Measurements from ENCODE around the gene CEP164.

The CEP164 gene

DNA sequence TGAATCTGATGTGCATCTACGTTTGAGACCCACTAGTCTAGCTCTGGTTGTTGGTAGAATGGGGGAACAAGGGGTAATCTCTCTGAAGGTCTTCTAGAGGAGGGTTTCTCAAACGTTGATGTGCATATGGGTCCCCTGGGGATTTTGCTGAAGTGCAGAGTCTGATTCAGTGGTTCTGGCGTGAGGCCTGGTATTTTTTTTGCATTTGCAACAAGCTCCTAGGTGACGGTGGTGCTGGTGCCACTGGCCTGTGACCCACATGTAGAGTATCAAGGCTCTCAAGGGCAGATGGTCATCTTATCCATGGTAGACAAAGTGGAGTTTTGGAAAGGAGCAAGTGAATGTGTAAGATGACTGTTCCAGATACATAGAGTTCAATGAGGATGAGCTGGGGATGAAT lies 97.1 kb downstream of the CEP164 start:
- DNase-seq: no peak

DNA sequence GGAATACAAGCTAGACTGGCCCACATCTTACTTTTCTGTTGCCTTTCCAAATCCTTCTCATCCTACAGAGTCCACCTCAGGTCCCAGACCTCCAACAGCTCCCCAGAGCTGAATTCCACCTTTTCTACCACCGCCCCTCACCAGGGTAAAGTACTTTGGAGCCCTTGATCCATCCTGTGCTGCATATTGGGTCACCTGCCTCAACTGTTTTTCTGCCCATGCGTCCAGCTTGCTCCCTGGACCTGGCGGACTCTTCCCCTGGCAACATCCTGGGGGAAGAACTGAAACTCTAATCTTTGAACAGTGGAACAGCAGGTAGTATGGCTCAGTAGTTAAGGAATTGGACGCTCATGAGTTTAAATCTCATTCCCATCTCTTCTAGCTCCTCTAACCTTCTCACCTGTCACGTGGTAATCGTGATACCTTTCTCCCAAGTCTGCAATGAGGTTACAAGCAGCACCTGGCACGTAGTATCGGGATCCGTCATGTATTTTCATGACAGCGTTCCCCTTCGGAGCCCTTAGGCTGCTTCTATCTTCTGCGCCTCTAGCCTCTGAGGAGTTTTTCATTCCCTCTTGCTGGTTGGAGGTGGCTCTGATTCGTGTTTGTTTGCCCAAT lies 98.1 kb downstream of the CEP164 start:
- no peak for DNase-seq

DNA sequence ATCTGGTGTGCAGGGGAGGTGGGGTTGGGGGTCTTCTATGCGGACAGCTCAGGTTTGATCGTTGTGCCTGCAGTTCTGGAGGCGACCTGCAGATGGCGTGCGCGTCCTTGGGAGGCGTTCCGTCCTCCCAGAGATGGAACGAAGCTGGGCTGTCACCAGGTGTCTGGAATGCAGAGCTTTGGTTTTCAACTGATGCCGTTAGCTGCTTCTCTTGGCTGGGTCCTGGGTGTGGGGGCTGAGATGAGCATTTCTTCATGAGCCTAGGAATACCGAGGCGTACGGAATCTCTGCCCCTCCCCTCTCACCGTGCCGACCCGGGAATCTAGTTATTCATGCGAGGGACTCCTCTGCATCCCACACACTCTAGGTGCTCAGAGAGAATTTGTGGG lies 98.6 kb downstream of the CEP164 start:
- DNase-seq: peak; percentile 8 to 25

DNA sequence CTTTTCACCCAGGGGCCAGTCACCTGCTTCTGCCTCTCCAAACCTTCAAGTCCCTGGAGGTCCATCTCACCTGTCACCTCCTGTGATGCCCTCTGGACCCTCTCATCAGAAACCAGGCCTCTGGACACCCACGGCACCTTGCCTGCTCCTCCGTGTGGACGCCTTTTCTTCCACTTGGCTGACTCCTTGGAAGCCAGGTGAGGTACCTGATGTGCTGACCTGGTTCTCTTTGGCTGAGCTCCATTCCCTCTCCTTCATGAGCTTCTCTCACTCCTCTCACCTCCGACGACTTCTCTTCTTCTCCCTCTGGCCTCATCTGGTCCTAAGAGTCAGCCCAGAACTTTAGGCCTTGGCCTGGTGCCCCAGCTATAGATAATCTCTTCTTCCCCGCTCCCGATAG lies 99.3 kb downstream of the CEP164 start:
- DNase-seq: no peak

DNA sequence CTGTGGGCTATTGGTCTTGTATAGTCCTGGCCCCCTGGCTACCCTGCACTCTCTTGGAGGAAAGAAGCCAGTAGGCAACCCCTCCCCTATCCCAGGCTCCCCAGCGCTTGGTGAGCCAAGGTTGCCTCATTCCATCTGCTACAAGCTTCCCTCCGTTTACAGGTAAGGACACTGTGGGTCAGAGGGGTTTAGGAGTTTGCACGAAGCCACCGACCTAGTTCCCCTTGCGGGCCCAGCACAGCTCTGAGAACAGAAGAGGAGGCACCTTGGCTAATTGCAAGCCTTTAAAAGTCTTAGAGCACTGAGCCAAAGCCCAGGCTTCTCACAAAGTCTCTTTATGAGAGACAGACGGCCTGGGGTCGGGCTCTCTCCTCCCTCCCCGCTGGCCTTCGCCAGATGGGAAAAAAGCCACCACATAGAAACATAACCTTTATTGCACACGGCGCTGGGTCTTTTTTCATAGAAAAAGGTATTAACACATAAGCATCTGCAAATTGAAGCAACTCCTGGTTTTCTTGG lies 99.8 kb downstream of the CEP164 start:
- no peak for DNase-seq

DNA sequence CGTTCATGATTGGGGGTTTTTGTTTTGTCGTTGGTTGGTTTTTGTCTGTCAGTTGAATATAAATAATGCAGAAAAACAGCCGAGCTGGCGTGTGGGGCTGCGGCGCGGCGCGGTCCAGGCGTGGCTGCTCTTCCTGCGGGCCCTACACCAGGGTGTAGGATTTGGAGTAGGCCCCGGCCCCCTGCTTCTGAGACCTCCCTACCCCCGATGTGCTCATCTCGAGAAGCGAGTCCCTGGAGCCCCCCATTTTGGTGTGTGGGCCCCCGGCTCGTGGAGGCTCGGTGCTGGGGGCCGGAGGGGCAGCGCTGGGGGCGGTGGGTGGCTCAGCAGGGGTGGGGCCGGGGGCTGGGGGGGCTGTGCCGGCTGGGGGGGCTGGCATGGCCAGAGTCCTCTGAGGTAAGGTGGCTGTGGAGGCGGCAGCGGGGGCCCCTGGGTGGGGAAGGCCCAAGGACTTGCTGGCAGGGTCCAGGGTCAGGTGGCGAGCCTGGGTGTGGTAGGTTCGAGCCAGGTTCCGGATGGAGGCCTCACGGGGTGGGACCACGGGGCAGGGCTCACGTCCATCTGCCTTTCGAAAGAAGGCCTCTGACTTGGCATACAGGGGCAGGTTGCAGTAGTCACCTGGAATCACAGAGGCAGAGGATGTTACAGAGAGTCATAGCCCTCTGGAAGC lies 100.7 kb downstream of the CEP164 start:
- no peak for DNase-seq

DNA sequence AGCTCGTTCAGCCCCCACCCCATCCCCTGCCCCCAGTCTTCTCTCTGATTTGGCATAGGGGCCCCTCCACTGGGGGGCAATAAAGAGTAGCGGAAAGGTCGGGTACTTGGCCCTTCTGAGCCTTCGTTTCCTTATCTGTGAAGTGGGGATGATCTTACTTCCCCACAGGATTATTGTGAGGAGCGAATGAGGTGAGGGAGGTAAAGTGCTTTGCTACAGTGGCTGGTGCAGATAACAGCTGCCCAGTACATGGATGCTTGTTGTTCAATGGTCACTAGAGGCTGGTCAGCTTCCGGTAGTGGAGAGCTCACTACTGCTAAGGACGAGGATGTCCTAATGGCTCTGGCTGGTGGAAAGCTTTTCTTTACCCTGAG lies 101.2 kb downstream of the CEP164 start:
- no peak for DNase-seq

DNA sequence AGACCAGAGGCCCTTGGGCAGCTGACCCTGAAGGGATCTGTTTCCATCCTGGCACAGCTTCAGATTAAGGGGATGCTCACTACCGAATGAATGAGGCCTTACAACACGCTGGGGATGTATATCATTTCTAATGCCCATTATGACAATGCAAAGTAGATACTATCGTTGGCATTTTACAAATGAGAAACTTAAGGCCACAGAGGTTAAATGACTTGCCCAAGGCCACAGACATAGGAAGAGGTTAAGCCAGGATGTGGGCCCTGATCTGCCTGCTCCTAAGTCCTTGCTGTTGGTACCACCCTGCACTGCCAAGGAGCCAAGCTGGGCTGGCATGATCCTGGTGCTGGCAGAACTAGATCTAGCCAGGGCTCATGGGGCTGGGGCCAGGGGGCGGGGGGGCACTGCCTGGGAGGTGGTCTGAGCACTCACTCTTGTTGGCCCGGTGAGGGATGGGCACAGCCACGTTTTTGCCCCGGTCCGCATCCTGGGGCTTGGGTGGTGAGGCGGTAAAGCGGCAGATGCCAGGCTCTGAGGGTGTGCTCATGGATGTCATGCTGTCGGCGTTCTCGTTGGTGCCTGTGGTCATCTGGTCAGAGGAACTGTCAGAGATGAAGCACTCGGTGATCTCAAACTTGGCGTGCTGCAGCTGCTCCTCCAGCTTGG lies 102.8 kb downstream of the CEP164 start:
- DNase-seq: no peak

DNA sequence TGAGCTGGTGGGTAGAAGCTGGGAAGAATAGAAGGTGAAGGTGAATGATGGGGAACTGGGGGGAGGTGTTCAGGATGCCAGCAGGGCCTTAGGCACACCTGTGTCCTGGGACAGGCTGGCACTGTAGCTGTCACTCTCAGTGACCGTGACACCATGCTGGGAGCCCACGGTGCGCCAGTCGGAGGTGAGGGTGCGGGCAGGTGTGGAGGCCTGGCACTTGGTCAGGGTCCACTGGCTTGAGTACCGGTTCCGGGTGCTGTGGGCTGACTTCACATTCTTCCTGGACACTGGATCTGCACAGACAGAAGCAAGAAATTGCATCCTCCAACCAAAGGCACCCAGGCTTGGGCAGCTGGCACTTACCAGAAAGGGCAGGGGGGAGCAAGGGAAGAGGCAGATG lies 103.8 kb downstream of the CEP164 start:
- DNase-seq: no peak

DNA sequence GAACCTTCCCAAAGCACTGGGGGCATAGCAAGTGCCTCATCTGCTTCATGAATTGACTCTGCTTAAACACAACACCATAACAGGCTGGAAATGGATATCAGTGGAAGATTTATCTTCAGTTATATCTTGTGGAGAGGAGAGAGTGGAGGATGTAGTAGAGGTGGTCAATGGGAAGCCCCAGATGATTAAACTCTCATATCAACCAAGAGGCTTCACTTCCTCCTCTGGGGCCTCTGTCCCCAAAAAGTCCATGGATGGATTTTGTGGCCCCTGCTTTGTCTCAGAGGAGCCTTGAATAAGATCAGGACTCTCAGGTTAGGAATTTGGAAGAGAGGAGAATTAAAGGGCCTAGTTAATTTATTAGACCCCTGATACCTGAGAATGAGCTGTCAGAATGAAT lies 106.1 kb downstream of the CEP164 start:
- DNase-seq: no peak

DNA sequence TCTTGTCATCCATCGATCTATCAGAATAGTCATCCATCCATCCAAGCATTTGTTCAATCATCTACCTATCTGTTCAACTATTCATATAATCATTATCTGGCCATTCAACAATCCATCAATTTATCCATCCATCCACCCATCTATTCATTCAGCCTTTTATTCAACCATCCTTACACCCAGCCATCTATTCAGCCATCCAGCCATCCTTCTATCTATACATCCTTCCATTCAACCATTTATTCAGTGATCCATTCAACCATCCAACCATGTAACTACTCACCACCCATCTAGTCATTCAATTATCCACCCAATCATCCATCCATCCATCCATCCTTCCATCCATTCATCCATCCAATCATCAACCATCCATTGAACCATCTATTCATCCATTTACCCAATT lies 106.8 kb downstream of the CEP164 start:
- no peak for DNase-seq

DNA sequence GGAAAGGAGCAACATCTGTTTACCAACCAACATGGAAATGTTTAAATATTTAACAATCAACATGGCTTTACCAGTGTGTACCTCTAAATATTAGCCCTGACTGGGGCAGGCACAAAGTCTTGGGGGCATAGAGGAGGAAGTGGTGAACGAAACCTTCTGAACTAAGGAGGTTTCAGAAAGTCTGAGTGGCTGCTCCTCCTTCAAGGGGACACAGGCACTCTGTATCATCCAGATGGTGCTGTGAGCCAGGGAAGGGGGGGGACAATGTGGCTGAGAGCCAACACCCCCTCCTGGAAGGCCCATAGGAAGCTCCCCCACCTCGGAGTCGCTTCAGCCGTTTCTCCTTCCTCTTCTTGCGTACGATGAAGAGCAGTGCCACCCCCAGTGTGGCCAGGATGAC lies 107.7 kb downstream of the CEP164 start:
- no peak for DNase-seq

DNA sequence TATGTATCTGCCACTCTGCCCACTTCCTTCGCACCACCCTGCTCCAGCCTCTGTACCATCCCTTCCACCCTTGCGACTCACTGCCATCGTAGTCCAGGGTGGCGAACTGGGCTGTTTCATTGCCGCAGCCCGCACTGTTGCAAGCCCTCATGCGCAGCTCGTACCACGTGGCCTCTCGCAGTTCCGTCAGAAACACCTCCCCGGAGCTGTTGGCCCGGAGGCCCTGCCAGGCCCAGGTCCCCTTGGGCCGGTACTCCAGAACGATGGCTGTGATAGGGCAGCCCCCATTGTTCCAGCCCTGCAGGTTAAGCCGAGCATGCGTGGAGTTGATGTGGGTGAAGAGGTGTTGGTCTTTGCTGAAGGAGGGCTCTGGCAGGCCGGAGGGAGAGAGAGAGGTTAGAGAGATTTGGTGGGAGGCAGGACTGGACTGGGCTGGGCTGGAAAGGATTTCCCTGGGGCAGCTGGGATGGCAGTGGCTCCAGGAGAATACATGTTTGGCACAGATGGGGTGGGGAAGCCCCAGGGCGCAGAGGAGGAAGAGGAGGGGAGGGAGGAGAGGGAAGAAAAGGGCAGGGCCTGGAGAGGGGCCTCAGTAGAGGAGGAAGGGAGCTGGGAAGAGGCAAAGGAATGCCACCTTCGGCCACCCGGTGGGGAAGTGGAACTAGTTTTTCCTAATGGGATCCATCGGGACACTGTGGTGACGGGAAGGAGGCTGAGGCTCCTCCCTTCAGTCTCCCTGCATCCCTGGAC lies 109.6 kb downstream of the CEP164 start:
- no peak for DNase-seq

DNA sequence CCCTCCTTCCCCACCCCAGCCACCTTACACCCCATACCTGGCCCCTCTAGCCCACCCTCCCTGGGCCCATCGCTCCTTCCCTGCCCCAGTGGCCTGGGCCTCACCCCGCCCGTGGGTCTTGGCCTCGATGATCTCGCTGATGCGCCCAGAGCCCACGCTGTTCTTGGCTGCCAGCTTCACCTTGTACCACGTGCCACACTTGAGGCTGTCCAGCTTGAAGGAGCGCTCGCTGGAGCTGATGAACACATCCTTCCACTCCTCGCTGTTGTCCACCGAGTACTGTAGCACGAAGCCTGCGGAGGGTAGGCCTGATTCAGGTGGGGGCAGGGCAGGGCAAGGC lies 110.1 kb downstream of the CEP164 start:
- DNase-seq: no peak

DNA sequence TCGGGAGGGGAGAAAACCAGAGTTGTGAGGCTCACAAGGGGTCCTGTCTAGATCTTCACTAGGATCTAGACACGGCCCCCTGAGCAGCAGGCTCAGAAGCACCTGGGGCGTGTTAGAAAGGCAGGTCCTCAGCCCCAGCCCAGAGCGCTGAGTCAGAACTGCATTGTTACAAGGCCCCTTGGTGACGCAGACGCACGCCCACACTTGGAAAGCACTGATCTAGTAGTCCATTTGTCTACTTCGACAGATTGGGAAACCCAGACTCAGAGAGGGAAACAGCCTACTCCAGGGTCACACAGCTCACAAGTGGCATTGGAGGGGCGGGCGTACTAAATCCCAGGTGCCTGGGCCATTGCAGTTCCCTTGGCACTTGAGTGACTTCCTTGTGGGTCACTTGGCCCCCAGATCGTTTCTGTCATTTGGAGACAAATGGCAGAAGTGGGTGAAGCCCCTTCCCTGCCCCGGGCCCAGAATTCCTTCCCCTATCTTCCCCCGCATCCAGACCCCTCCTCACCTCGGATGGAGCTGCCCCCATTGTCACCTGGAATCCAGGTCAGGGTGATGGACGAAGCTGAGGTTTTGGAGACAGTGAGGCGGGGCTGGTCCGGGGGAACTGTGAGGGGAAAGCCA lies 110.8 kb downstream of the CEP164 start:
- no peak for DNase-seq

DNA sequence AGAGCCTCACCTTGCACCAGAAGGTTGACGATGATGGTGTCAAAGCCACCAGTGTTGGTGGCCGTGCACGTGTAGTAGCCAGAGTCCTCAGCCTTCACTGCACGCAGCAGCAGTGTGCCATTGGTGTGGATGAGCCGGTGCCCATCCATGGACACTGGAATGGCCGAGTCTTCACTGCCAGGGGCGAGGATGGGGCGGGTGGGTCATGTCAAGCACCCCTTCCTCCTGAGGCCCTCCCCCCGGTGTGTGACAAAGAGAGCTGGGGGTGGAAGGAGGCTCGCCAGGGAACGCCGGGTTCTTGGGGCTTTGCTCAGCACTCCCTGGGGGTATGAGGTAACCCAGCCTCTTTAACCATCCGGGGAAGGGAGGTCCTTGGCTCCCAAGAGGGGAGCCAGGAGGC lies 111.6 kb downstream of the CEP164 start:
- DNase-seq: no peak

DNA sequence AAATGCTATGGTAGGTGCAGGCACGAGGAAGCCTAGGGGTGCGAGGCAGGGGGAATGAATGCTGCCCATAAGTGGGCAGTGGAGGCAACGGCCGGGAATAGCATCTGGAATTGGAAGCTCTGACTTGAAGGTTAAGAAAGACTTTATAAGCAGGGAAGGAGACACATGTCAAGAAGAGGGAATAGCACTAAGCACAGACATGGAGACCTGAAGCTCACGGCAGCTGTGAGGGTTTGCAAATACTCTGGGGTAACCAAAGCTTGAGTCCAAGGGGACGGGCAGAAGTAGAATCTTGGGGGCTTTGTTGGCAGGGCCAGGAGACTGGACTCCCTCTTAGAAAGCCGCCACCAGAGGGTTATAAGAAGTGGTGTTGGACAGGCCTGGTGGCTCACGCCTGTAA lies 112.6 kb downstream of the CEP164 start:
- DNase-seq: no peak

DNA sequence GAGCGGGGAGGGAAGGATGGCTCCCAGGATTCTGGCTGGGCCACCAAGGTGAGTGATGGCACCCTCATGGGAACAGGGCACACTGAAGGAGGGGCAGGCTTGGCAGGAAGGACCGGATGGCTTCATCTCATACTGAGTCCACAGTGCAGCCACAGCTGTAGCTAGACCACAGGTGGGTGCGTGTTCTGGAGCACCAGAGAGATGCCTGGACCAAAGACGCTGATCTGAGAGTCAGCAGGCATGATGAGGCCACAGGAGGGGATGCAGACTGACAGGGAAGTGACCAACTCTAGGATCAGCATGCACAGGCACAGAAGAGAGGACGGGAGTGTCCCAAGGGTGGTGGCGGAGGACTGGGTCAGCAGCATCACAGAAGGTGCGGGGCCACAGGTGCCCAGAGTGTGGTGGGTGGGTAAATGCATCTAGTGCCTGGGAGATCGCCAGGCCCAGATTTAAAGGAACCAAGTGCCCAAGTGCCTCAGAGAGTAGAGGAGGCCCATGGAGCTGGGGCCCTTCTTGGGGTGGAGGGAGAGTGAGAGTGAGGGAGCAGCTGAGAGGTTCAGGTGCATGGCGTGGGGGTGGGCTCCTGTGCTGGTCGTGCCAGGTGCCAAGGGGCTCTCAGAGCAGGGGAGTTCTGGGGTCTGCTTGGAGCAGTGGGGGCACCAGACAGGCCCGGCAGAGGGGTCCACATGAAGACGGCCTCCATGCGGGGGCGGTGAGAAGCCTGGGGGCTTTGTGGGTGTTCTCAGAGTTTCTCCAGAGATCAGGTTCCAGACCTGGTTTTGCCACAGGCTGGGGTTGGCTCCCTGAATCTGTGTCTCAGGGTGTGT lies 113.7 kb downstream of the CEP164 start:
- no peak for DNase-seq

DNA sequence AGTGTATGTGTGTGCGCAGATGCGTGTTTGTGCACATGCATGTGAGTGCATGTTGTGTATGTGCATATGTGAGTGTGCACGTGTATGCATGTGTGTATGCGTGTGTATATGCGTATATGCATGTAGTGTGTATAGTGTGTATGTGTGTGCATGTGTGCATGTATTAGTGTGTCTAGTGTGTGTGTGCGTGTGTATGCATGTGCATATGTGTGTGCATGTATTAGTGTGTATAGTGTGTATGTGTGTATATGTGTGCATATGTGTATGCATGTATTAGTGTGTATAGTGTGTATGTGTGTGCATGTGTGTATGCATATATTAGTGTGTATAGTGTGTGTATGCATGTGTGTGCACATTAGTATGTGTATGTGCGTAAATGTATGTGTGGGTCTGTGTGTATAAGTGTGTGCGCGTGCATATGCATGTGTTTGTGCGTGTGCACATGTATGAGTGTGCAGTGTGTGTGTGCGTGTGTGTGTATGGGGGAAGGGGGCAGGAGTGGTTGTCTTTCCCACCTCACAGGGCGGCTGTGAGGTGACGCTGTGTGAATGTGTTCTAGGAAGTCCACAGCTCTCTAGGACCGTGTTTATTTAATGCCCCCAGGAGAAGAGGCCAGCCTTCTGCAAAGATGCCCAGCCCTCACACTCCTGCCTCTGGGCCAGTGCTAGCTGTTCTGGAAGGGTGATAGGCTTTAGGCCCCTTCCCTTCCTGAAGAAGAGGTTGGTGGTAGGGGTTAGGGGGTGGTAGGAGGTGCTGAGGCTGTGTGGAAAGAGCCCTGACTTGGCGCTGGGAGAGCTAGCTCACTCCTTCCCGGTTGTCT lies 114.6 kb downstream of the CEP164 start:
- no peak for DNase-seq

DNA sequence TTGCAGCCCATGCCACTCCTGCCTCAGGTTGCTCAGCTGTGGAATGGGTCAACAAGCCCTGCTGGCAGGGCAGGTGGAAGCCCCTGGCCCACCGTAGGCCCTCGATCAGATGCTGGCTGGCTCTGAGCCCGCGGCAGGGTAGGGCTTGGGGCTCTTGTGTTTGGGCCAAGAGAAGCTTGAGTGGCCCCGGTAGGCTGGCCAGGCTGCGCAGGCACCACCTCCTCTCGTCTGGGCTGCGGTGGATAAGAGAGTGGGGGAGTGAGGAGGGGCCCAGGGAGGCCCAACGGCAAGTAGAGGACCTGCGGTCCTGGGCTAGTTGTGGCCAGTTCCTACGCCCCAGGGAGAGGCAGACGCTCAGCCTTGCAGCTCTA lies 115.2 kb downstream of the CEP164 start:
- DNase-seq: no peak
